Keratinocyte (primary cell): Measurements from ENCODE around the gene CTU1.

ENCODE experiments used
- EZH2 ChIP-seq: IDR thresholded peaks from one replicate; pipeline ENCODE4 v1.6.1; 2012; ENCODE audit warnings: inconsistent platforms, mild to moderate bottlenecking, low read length, moderate library complexity
- TF ChIP-seq, protein P1 (sequence below), 3 experiments: IDR thresholded peaks in 1 of 3; conservative IDR thresholded peaks in 1 of 3; optimal IDR thresholded peaks in 1 of 3; 2 replicates in 2 of 3; 3 replicates in 1 of 3; pipeline versions ENCODE3 to v1.5.1; 2011; ENCODE audit warnings: low read length in 3 of 3, mild to moderate bottlenecking in 3 of 3, moderate library complexity in 2 of 3, control low read depth in 1 of 3, inconsistent platforms in 1 of 3; ENCODE audit not compliant: insufficient read depth in 2 of 3; ENCODE audit errors: extremely low read depth in 1 of 3

DNA sequence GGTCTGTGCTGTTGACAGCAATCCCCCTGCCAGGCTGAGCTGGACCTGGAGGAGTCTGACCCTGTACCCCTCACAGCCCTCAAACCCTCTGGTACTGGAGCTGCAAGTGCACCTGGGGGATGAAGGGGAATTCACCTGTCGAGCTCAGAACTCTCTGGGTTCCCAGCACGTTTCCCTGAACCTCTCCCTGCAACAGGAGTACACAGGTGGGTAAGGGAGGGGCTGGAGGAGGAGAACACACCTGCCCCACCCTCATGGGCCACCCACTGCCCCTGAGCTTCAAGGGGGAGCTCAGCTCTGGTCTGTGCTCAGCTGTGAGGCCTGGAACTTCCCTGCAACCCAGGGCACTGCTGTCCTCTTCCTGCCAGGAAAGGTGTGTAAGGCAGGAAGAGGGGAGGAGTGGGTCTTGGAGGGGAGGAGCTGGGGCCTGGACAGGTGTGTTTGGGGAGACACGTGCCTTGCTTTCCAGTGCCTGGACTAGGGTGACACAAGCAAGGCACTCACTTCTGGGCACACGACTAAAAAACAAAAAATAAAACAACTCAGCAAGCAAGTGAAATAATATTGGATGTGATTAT, 37.8 kb upstream of the CTU1 start:
- TF ChIP-seq, protein P1, sequence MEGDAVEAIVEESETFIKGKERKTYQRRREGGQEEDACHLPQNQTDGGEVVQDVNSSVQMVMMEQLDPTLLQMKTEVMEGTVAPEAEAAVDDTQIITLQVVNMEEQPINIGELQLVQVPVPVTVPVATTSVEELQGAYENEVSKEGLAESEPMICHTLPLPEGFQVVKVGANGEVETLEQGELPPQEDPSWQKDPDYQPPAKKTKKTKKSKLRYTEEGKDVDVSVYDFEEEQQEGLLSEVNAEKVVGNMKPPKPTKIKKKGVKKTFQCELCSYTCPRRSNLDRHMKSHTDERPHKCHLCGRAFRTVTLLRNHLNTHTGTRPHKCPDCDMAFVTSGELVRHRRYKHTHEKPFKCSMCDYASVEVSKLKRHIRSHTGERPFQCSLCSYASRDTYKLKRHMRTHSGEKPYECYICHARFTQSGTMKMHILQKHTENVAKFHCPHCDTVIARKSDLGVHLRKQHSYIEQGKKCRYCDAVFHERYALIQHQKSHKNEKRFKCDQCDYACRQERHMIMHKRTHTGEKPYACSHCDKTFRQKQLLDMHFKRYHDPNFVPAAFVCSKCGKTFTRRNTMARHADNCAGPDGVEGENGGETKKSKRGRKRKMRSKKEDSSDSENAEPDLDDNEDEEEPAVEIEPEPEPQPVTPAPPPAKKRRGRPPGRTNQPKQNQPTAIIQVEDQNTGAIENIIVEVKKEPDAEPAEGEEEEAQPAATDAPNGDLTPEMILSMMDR (optimal IDR thresholded peaks at IDR 0.05 in 1 of 3, IDR thresholded peaks at IDR 0.05 in 1 of 3, conservative IDR thresholded peaks at IDR 0.05 in 1 of 3; ENCODE audit: extremely low read depth in 1 of 3, insufficient read depth in 2 of 3, low read length in 3 of 3) = no peak
- TF ChIP-seq EZH2 = no peak
